Natural killer cell treated with Interleukin-12 subunit alpha and Interleukin-12 subunit beta and Interleukin-15 and Interleukin-18, amount 100 ng/mL, for 72 hours (primary cell): ENCODE results near the gene SLC24A3. TPM values are rescaled to one million over a fixed set of nuclear protein-coding genes. Genes with fewer than 3 reads are reported as not detected.

Experiments
- ATAC-seq, 2 donors: fragments of 150-1000 bp; cut with Tn5 transposase in 1 of 2; sonication (Bioruptor Pico), chemical (Tn5 transposase) in 1 of 2; 2 replicates each; pipeline ENCODE4 v1.10.0; 2021
- DNase-seq: peaks from one replicate; pipeline ENCODE4 v3.0.0; 2022; ENCODE audit warnings: low spot score
- H3K27ac Mint-ChIP-seq, 2 donors: 1 replicate in 1 of 2; 2 replicates in 1 of 2; pipeline ENCODE4 v1.8.0; 2022; ENCODE audit warnings: mixed read lengths in 2 of 2, mild to moderate bottlenecking in 1 of 2, moderate library complexity in 1 of 2
- H3K27me3 Mint-ChIP-seq, 2 donors: 1 replicate in 1 of 2; 2 replicates in 1 of 2; pipeline ENCODE4 v1.8.0; 2022; ENCODE audit warnings: mixed read lengths in 2 of 2
- H3K36me3 Mint-ChIP-seq: one replicate; pipeline ENCODE4 v1.8.0; 2022; ENCODE audit warnings: mixed read lengths
- H3K4me1 Mint-ChIP-seq, 2 donors: 1 replicate in 1 of 2; 2 replicates in 1 of 2; pipeline ENCODE4 v1.8.0; 2022; ENCODE audit warnings: low read depth in 2 of 2, mixed read lengths in 2 of 2, mild to moderate bottlenecking in 1 of 2
- H3K4me3 Mint-ChIP-seq: one replicate; pipeline ENCODE4 v1.8.0; 2022; ENCODE audit warnings: mixed read lengths
- H3K9me3 Mint-ChIP-seq: 2 replicates; pipeline ENCODE4 v1.8.0; 2022; ENCODE audit warnings: mixed read lengths
- total RNA-seq, 2 donors: library from RNA; stranded (reverse); gene quantifications; one replicate each; pipeline ENCODE4 v1.2.3, GENCODE V29; 2022

SLC24A3 gene
- total RNA-seq, 2 donors from 2014 or later: 1.4 TPM; not detected in 1

GRCh38 chr20:19564261-19564660 is 351.8 kb downstream of the SLC24A3 start:
- Mint-ChIP-seq H3K27ac (no peak overlapping the region), H3K4me3 (no peak overlapping the region), H3K36me3 (no peaks in the 10 kb centered on the region), H3K4me1 (peaks cover 0 to 4% of the 10 kb centered on the region in 2 donors), H3K27me3 (peaks cover 0 to 8% of the 10 kb centered on the region in 2 donors), H3K9me3 (peaks cover 4% of the 10 kb centered on the region)
- DNase-seq (no peak), ATAC-seq (no peak)

- no peak for ATAC-seq
- peaks cover 4% of the 10 kb centered on the region for H3K9me3 Mint-ChIP-seq
- peaks cover 0 to 4% of the 10 kb centered on the region in 2 donors for H3K4me1 Mint-ChIP-seq
- no peak for DNase-seq
- no peak overlapping the region for H3K27ac Mint-ChIP-seq
- H3K4me3 Mint-ChIP-seq: no peak overlapping the region
- H3K27me3 Mint-ChIP-seq: peaks cover 8 to 15% of the 10 kb centered on the region in 2 donors
- no peaks in the 10 kb centered on the region for H3K36me3 Mint-ChIP-seq
Measured at GRCh38 chr20:19565736-19566135, 353.3 kb downstream of the SLC24A3 start.

GRCh38 chr20:19566226-19566945 is 353.9 kb downstream of the SLC24A3 start:
- H3K36me3 Mint-ChIP-seq: no peaks in the 10 kb centered on the region
- H3K4me1 Mint-ChIP-seq: peaks cover 0 to 4% of the 10 kb centered on the region in 2 donors
- peaks cover 8 to 16% of the 10 kb centered on the region in 2 donors for H3K27me3 Mint-ChIP-seq
- DNase-seq (no peak), ATAC-seq (peak in 1 of 2 donors; percentile 66)
- H3K4me3 Mint-ChIP-seq: no peak overlapping the region
- H3K9me3 Mint-ChIP-seq: peaks cover 4% of the 10 kb centered on the region
- no peak overlapping the region for H3K27ac Mint-ChIP-seq

GRCh38 chr20:19568128-19568527 is 355.7 kb downstream of the SLC24A3 start:
- Mint-ChIP-seq H3K4me3 (no peak overlapping the region), H3K9me3 (peaks cover 4% of the 10 kb centered on the region), H3K27ac (no peak overlapping the region), H3K4me1 (peaks cover 0 to 4% of the 10 kb centered on the region in 2 donors), H3K36me3 (no peaks in the 10 kb centered on the region), H3K27me3 (peaks cover 8 to 13% of the 10 kb centered on the region in 2 donors)
- ATAC-seq (no peak), DNase-seq (no peak)

GRCh38 chr20:19571996-19572395 is 359.6 kb downstream of the SLC24A3 start:
- peaks cover 8 to 10% of the 10 kb centered on the region in 2 donors for H3K27me3 Mint-ChIP-seq
- H3K27ac Mint-ChIP-seq: no peak overlapping the region
- no peaks in the 10 kb centered on the region for H3K9me3 Mint-ChIP-seq
- DNase-seq (no peak), ATAC-seq (no peak)
- H3K4me1 Mint-ChIP-seq: no peaks in the 10 kb centered on the region
- no peaks in the 10 kb centered on the region for H3K36me3 Mint-ChIP-seq
- H3K4me3 Mint-ChIP-seq: no peak overlapping the region

GRCh38 chr20:19577692-19578091 is 365.2 kb downstream of the SLC24A3 start:
- H3K27ac Mint-ChIP-seq: no peak overlapping the region
- ATAC-seq: no peak
- no peaks in the 10 kb centered on the region for H3K4me1 Mint-ChIP-seq

GRCh38 chr20:19582782-19583181 is 370.3 kb downstream of the SLC24A3 start:
- no peak for DNase-seq

More at GRCh38 chr20:19577692-19578091, 365.2 kb downstream of the SLC24A3 start:
- Mint-ChIP-seq H3K27me3 (peaks cover 8 to 10% of the 10 kb centered on the region in 2 donors), H3K36me3 (no peaks in the 10 kb centered on the region), H3K9me3 (no peaks in the 10 kb centered on the region), H3K4me3 (no peak overlapping the region)
- DNase-seq: no peak

GRCh38 chr20:19583532-19584175 is 371.2 kb downstream of the SLC24A3 start:
- no peak for DNase-seq
- peaks cover 17 to 19% of the 10 kb centered on the region in 2 donors for H3K27me3 Mint-ChIP-seq
- H3K36me3 Mint-ChIP-seq: no peaks in the 10 kb centered on the region
- ATAC-seq: peak; percentile 65
- H3K9me3 Mint-ChIP-seq: no peaks in the 10 kb centered on the region
- no peak overlapping the region for H3K27ac Mint-ChIP-seq
- no peaks in the 10 kb centered on the region for H3K4me1 Mint-ChIP-seq
- H3K4me3 Mint-ChIP-seq: no peak overlapping the region

More at GRCh38 chr20:19582782-19583181, 370.3 kb downstream of the SLC24A3 start:
- Mint-ChIP-seq H3K36me3 (no peaks in the 10 kb centered on the region), H3K27me3 (peaks cover 14 to 19% of the 10 kb centered on the region in 2 donors), H3K27ac (no peak overlapping the region), H3K4me1 (no peaks in the 10 kb centered on the region), H3K4me3 (no peak overlapping the region), H3K9me3 (no peaks in the 10 kb centered on the region)
- no peak for ATAC-seq

- Mint-ChIP-seq H3K4me3 (no peak overlapping the region), H3K27me3 (peaks cover 6 to 13% of the 10 kb centered on the region in 2 donors), H3K36me3 (no peaks in the 10 kb centered on the region), H3K27ac (no peak overlapping the region), H3K9me3 (no peaks in the 10 kb centered on the region), H3K4me1 (no peaks in the 10 kb centered on the region)
- DNase-seq (no peak), ATAC-seq (no peak)
Measured at GRCh38 chr20:19588241-19588640, 375.8 kb downstream of the SLC24A3 start.

GRCh38 chr20:19588732-19589131 is 376.3 kb downstream of the SLC24A3 start:
- no peak for ATAC-seq

GRCh38 chr20:19589787-19590362 is 377.4 kb downstream of the SLC24A3 start:
- DNase-seq: no peak
- Mint-ChIP-seq H3K4me3 (no peak overlapping the region), H3K4me1 (no peaks in the 10 kb centered on the region), H3K9me3 (no peaks in the 10 kb centered on the region), H3K27me3 (peaks cover 4 to 13% of the 10 kb centered on the region in 2 donors), H3K27ac (no peak overlapping the region), H3K36me3 (no peaks in the 10 kb centered on the region)
- no peak for ATAC-seq

More at GRCh38 chr20:19588732-19589131, 376.3 kb downstream of the SLC24A3 start:
- Mint-ChIP-seq H3K27me3 (peaks cover 4 to 13% of the 10 kb centered on the region in 2 donors), H3K4me3 (no peak overlapping the region), H3K4me1 (no peaks in the 10 kb centered on the region), H3K27ac (no peak overlapping the region), H3K36me3 (no peaks in the 10 kb centered on the region), H3K9me3 (no peaks in the 10 kb centered on the region)
- DNase-seq: no peak

GRCh38 chr20:19590382-19590781 is 377.9 kb downstream of the SLC24A3 start:
- DNase-seq (no peak), ATAC-seq (no peak)
- Mint-ChIP-seq H3K27me3 (peaks cover 4 to 15% of the 10 kb centered on the region in 2 donors), H3K9me3 (no peaks in the 10 kb centered on the region), H3K4me1 (no peaks in the 10 kb centered on the region), H3K4me3 (no peak overlapping the region), H3K36me3 (no peaks in the 10 kb centered on the region), H3K27ac (no peak overlapping the region)

GRCh38 chr20:19593762-19594161 is 381.3 kb downstream of the SLC24A3 start:
- ATAC-seq (no peak), DNase-seq (no peak)
- peaks cover 3 to 12% of the 10 kb centered on the region in 2 donors for H3K27me3 Mint-ChIP-seq
- no peak overlapping the region for H3K4me3 Mint-ChIP-seq
- no peak overlapping the region for H3K27ac Mint-ChIP-seq
- H3K4me1 Mint-ChIP-seq: no peaks in the 10 kb centered on the region
- H3K36me3 Mint-ChIP-seq: no peaks in the 10 kb centered on the region
- H3K9me3 Mint-ChIP-seq: no peaks in the 10 kb centered on the region

- H3K9me3 Mint-ChIP-seq: no peaks in the 10 kb centered on the region
- no peaks in the 10 kb centered on the region for H3K4me1 Mint-ChIP-seq
- H3K36me3 Mint-ChIP-seq: no peaks in the 10 kb centered on the region
- no peak for ATAC-seq
- no peak overlapping the region for H3K4me3 Mint-ChIP-seq
- DNase-seq: no peak
- peaks cover 3 to 9% of the 10 kb centered on the region in 2 donors for H3K27me3 Mint-ChIP-seq
- H3K27ac Mint-ChIP-seq: no peak overlapping the region
Measured at GRCh38 chr20:19594896-19595295, 382.5 kb downstream of the SLC24A3 start.
